GM19099 (cell line): ENCODE measurements around the gene ATP6AP2.
A peak's percentile ranks its signal among the peaks of the same experiment; 100 is the strongest.

Experiments
- POLR2A ChIP-seq: IDR thresholded peaks from 3 replicates; pipeline ENCODE4 v1.6.1; 2011; ENCODE audit warnings: low read depth; ENCODE audit not compliant: insufficient read length; ENCODE audit errors: extremely low read depth

Gene ATP6AP2

DNA sequence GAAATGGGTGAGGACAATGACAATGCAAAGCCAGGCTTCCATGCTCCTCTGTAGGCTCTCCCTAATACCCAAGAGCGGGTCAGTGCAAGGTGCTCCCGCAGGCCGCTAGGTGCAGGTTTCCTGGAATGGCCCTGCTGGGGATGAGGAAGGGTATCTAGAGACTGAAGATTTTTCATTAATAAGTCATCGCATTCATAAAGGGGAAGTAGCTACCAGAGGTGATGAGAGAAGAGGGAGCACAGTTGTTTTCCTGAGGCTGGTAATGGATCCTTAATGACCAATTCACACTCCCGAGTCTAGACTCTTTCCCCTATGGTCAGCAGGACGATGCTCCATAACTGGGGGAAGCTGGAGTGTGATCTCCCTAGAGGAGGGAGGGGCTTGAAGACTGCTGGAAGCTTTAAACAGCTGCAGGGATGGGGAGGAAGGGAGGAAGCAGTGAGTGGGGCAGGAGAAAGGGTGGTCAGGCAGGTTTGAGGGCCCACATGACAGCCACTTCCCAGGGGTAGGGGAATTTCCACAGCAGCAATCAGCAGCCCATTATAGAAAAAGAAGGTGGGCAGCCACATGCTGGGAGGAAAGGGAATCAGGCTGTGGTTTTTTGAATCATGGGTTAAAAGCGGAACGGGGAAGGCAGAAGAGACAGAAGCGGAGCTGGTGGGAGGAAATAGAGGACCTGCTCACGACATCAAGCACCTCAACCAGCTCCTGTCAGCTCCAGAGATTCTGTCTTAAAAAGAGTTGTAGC is 10.2 kb upstream of the ATP6AP2 start:
- peak; percentile 25 for TF ChIP-seq POLR2A

DNA sequence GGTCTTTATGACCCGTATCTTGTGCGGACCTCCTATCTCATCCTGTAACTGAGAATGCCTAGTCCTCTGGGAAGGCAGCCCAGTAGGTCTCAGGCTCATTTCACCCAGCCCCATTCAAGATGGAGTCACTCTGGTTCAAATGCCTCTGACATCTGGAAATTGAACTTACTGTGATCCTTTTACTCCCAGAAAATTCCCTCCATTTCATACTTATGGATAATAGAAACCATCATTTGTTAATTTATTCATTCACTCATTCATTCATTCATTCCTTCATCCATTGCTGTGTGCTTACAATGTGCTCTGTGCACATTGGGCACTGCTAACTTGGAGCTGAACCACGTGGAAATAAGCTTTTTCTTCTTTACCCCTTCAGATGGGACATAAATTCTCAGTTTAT is 9.2 kb upstream of the ATP6AP2 start:
- no peak for TF ChIP-seq POLR2A

DNA sequence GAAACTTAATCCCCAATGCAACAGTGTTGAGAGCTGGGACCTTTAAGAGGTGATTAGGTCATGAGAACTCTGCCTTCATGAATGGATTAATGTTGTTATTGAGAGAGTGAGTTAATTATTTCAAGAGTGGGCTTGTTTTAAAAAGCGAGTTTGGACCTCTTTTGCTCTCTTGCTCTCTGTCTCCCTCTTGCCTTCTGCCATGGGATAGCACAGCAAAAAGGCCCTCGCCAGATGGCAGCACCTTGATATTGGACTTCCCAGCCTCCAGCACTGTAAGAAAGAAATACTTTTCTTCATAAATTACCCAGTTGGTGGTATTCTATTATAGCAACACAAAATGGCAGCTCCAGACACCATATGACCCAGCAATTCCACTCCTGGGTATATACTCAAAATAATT is 7.0 kb upstream of the ATP6AP2 start:
- TF ChIP-seq POLR2A, result no peak

DNA sequence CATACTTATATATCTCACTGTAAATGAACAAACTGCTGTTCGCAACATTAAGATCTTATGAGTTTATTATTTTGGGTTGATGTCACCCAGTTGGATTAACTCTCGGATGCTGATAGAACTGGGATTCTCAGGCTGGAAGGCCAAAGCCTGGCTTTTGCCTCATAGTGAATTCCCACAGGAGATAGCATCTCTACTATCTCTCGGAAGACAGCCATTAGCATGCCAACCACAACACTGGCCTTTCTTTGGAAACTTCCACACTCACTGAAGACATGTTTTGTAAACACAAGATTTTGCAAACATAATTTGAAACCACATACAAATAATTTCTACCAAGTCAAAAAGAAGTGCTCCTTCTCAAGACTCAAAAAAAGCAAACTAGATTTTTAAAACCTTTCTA is 4.5 kb upstream of the ATP6AP2 start:
- TF ChIP-seq POLR2A, result no peak

DNA sequence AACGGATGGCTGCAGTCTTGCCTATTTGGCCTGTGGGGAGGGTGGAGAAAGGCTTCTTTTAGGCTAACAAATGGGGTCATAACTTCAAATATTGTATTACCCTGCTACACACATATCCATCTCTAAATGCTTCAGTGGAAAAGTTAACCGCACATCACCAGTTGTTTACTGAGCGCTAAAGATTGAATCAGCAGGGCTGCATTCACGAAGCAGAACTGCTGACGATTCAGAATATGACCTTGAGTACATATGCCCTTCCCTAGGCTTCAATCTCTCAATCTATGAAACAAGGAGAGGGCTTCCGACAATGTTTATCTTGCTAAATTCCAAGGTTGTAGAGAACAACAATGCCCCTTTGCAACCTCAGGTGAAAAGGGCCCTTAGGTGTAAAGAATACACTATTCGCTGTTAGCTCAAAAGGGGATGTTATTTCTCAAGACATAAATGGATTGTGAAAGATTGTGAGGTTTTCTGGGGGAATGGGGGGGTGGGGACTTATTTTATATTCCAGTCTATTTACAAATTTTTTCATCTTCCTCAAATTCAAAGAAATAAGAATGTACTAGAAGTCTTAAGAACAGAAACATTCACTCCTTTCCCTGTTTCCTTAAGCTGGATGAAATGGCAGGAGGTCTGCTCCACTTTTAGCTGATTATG is 2.6 kb upstream of the ATP6AP2 start:
- TF ChIP-seq POLR2A, result no peak

DNA sequence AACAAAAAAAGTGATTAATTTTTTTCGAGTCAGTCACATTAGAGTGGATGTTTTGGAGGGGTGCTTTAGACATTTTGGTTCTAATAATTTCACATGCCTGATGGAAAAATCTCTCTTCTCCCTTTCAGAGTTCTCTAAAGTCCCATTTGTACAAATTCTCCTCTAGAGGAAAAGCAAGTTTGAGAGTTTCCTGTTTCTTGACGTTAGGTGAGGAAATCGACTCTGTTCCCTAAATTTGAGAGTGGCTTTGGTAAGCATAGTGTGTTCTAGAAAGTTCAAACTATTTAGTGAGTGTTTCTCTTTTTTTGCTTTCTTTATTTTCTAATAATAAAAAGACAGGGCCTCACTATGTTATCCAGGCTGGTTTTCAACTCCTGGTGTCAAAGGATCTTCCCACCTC is 1.6 kb upstream of the ATP6AP2 start:
- no peak for TF ChIP-seq POLR2A

DNA sequence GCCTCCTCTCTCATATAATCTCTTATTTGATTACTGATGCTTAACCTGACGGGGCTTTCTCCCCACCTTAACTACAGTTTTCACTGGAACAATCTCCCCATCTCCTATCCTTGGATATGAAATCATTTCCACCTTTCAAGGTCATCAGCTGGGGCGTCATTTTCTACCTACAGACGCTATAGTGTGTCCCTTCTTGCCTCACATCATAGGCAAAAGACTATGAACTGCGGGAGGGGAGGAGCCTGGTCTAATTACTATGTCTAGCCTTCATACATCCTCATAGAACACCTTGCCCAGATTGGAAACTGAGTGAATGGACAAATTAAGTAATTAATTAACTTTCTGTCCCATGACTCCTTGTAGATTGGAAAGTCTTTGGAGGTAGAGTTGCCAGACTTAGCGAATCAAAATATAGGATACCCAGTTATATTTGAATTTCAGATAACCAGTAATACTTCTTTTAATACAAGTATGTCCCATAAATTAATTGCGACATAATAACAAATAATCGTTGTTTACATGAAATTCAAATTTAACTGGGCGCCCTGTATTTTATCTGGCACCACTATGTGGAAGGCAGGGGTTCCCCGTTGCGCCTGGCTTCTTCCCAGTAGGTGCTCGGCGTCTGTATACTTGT is 752 bp upstream of the ATP6AP2 start:
- no peak for TF ChIP-seq POLR2A

DNA sequence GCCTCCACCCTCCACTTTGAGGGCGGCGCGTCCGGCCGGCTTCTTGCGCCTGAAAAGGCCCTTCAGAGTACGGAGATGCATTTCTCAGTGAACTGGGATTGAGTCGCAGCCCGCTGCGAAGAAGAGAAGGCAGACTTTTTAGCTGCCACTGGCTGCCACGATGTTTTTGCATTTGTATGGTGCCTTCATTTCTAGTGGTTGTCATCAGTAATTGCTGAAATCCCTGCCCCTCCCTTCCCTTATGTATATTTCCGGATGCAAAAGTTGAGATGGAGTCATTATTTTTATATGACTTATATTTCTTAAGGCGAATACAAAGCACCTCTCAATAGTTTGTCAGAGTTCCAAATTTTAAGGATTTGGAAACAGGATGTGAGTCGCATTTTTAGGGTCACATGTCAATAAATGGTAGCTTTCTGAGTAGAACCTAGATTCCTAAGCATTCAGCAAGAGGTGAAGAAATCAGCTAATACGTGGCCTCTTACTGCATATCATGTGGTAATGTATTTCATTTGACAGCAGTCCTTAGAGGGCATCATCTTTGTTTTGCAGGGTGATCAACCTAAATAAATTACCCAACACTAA is 658 bp downstream of the ATP6AP2 start:
- no peak for TF ChIP-seq POLR2A

DNA sequence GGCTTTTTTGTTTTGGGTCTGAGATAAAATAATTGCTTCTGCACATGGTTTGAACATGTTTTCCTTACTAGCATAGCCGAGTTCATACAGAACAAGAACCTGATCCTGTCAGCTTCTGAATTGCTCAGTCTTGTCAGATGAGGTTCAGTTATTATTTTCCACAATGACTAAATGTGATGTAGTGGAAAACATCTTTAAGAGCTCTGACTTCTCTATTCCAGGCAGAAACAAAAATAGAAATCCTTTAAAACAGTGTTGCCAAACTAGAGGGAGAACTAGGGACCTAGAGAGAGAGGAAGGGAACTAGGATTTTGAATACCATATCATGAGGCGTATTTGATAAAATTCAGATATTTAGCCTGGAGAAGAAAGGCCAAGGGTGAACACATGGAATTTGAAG is 2.0 kb downstream of the ATP6AP2 start:
- TF ChIP-seq POLR2A, result no peak

DNA sequence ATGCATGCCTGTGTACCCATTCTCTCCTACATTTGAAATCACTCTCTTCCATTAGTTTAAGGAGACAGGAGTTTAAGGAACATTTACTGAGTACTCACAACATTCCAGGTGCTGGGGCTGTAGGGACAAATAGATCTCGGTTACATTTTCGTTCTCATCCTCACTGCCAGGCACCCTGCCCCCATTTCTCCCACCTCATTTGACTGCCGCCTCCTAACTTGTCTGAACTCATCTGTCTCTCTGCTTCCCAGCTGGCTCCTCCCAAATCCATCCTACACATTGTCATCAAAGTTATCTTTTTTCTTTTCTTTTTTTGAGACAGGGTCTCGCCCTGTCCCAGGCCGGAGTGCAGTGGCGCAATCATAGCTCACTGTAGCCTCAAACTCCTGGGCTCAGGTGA is 22.7 kb downstream of the ATP6AP2 start:
- TF ChIP-seq POLR2A, result no peak

DNA sequence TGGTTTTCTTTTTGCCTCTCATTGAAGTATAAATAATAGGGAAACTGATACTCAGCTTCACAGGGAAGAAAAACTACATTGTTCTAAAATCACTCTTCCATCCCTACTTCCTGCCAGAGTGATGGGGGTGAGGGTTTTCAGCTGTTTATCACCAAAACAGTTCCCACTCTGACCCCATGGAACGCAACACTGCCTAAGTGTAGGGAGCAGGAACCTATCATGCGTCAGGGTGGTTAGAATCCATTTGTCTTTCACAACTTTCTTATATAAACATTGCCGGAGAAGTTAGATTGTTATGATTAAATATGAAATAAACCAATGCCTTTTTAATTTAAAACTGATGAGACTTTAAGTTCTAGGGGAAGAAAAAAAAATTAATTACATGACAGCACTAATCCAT is 26.6 kb downstream of the ATP6AP2 start:
- TF ChIP-seq POLR2A, result no peak

DNA sequence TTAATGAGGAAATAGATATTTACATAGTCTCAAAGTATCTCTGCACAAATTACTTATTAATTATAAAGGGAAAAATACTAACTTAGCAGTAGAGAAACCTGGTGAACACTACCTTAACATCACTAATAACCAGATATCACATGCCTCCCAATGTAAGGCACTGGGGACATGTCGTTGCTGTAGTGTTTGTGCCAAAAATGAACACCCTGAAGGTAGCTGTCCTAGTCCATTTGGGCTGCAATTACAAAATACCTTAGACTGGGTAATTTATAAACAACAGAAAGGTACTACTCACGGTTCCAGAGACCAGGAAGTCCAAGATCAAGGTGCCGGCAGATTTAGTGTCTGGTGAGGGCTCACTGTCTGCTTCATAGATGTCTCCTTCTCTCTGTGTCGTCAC is 31.7 kb downstream of the ATP6AP2 start:
- no peak for TF ChIP-seq POLR2A

DNA sequence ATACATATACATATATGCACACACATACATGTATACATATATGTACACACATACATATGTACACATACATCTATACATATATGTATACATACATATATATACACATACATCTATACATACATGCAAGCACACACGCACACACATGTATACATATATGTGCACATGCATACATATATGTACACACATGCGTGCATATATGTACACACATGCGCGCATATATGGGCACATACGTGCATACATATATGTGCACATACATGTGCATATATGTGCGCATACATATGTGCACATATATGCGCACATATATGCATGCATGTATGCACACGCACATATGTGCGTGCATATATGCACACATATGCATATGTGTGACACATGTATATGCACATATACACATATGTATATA is 35.2 kb downstream of the ATP6AP2 start:
- no peak for TF ChIP-seq POLR2A

DNA sequence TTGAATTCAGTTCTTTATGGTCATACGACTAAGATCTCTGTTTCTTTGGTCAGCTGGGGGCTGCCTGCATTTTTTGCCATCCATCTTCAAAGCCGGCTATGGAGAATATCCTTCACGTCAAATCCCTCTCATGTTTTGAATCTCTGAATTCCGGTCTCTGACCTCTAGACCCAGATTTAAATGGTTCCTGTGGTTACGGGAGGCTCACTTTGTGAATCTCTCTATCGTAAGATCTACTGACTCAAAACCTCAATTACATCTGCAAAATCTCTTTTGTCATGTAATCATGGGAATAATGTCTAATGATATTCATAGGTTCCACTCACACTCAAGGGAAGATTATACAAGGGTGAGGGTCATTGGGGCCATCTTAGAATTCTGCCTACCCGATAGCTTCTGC is 36.8 kb downstream of the ATP6AP2 start:
- TF ChIP-seq POLR2A, result no peak

DNA sequence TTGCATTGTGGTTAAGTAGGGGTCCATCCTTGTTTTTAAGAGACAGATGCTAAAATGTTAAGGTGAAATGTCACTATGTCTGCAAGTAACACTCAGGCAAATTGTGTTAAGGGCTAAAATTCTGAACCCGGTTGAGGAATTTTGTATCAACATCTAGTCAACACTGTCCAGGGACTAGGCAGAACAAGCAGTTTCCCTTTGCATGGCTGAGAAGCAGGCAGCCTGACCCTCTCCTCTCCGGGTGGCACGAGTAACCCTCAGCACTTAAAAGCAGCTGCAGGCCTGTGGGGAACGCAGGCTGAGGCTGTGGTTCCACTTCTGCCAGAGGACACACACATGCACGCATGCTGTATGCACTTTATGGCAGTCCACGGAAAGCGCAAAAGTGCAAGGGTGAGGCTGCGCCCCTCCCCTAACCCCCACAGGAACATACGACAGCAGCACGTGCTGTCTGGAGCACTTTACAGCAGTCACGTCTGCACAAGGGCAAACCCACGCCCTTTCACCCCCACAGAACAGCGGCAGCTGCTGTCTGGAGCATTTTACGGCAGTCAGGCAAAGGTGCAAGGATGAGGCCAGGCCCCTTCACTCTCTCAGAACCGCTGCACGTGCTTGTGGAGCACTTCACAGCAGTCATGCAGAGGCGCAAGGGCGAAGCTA is 41.8 kb downstream of the ATP6AP2 start:
- no peak for TF ChIP-seq POLR2A
